ENCODE data around the gene SRXN1. TPM values are rescaled to one million over a fixed set of nuclear protein-coding genes. Genes with fewer than 3 reads are reported as not detected.

Gene SRXN1
- 10 to 100 TPM; 21.4 to 42.0 (median 30.9) TPM for total RNA-seq
- 10 to 100 TPM; 11.9 to 32.8 TPM for polyA plus RNA-seq
- long read RNA-seq, donor 1, transcript SRXN1-201 (2 exons, 2,698 nt), result major isoform, 189 of 189 reads
- long read RNA-seq, donor 1, partial matches to known transcripts, result 0 of 189 reads
- long read RNA-seq, donor 1, other reads (novel, unspliced or antisense), result 0 of 189 reads
- long read RNA-seq, donor 2, transcript SRXN1-201 (2 exons, 2,698 nt), result major isoform, 248 of 285 reads
- long read RNA-seq, donor 2, partial matches to known transcripts, result 0 of 285 reads
- long read RNA-seq, donor 2, other reads (novel, unspliced or antisense), result 37 of 285 reads
- long read RNA-seq, donor 3, partial matches to known transcripts, result 0 of 32 reads
- long read RNA-seq, donor 3, other reads (novel, unspliced or antisense), result 28 of 32 reads

- H3K27ac ChIP-seq, result peak within 1 kb of the TSS; percentile 86 to 98 (median 93)
- intact Hi-C loops (cut with DNase I), result loop anchor here in 6 of 10 donors (2.0 to 10.0 kb wide), 5 partner anchors 74 to 298 kb away; no protein-coding TSS in a partner anchor
- TF ChIP-seq CTCF (IDR thresholded peaks at IDR 0.05), result peak; percentile 39 to 79 (median 70)
- 1% methylated on average over 41 to 68 of the region's 74 CpGs for WGBS, 2 donors
- ATAC-seq, result peak; percentile 92 to 96 (median 96)
- H3K9me3 ChIP-seq, result peaks cover 0 to under 1% (median 0%) of the 10 kb centered on the region in 11 donors
- no peaks in the 10 kb centered on the region for H3K27me3 ChIP-seq
- peaks cover 0 to 31% (median 16%) of the 10 kb centered on the region in 9 donors for H3K36me3 ChIP-seq
- peak within 1 kb of the TSS; percentile 36 to 87 (median 76) for H3K4me3 ChIP-seq
- peak; percentile 91 to 93 for DNase-seq
- peaks cover 6 to 48% (median 22%) of the 10 kb centered on the region in 9 donors for H3K4me1 ChIP-seq
Observed at GRCh38 chr20:653110-653589, at the start of gene SRXN1. SRXN1 (minus strand) TSS chr20:653200; CDS start chr20:653185, 15 bp downstream.

- peak in 2 of 8 donors; percentile 9 to 44 for ATAC-seq
- H3K27ac ChIP-seq, result no peak overlapping the region
- DNase-seq, result no peak
- no peaks in the 10 kb centered on the region for H3K9me3 ChIP-seq
- H3K36me3 ChIP-seq, result no peaks in the 10 kb centered on the region
- TF ChIP-seq CTCF (IDR thresholded peaks at IDR 0.05), result no peak
- intact Hi-C loops (cut with DNase I), result loop anchor here in 1 of 10 donors (5.0 kb wide), 1 partner anchor 34 kb away; no protein-coding TSS in a partner anchor
- peaks cover 0 to 23% (median 6%) of the 10 kb centered on the region in 9 donors for H3K4me1 ChIP-seq
- no peak overlapping the region for H3K4me3 ChIP-seq
- peaks cover 0 to 8% (median 3%) of the 10 kb centered on the region in 7 donors for H3K27me3 ChIP-seq
- 50 to 57% methylated on average over 6 of the region's 6 CpGs for WGBS, 2 donors
Observed at GRCh38 chr20:701401-702129, 48.6 kb upstream of the SRXN1 start.

- Histone ChIP-seq H3K27ac (peak overlapping the region; percentile 12 to 82 (median 74)), H3K36me3 (no peaks in the 10 kb centered on the region), H3K27me3 (peaks cover 0 to 8% (median 0%) of the 10 kb centered on the region in 7 donors), H3K4me1 (peaks cover 0 to 23% (median 6%) of the 10 kb centered on the region in 9 donors), H3K9me3 (no peaks in the 10 kb centered on the region), H3K4me3 (no peak overlapping the region)
- DNase-seq (peak; percentile 69 to 83), ATAC-seq (peak; percentile 85 to 97 (median 94))
- intact Hi-C loops (cut with DNase I), result loop anchor here in 1 of 10 donors (5.0 kb wide), 1 partner anchor 33 kb away; no protein-coding TSS in a partner anchor
- 16 to 24% methylated on average over 10 of the region's 10 CpGs for WGBS, 2 donors
- TF ChIP-seq CTCF (IDR thresholded peaks at IDR 0.05), result no peak
Observed at GRCh38 chr20:699811-700338, 46.9 kb upstream of the SRXN1 start.

GRCh38 chr20:699342-699741 is 46.3 kb upstream of the SRXN1 start:
- Histone ChIP-seq H3K4me1 (peaks cover 0 to 23% (median 6%) of the 10 kb centered on the region in 9 donors), H3K27me3 (peaks cover 0 to 8% (median 0%) of the 10 kb centered on the region in 7 donors), H3K9me3 (no peaks in the 10 kb centered on the region), H3K27ac (peak overlapping the region in 8 of 10 donors; percentile 9 to 82 (median 74)), H3K4me3 (no peak overlapping the region), H3K36me3 (no peaks in the 10 kb centered on the region)
- 45% methylated on average over 6 of the region's 6 CpGs for whole genome bisulfite sequencing, 2 donors
- ATAC-seq, result peak in 1 of 8 donors; percentile 5
- intact Hi-C loops (cut with DNase I), result no loop called here
- no peak for TF ChIP-seq CTCF (IDR thresholded peaks at IDR 0.05)
- DNase-seq, result no peak

All from heart right ventricle (tissue), 16 donors.